Nephron progenitor cell (in vitro differentiated cells): Measurements from ENCODE around the gene BCAP29.

Experiments used
- DNase-seq: peaks from one replicate; pipeline ENCODE4 v3.0.0; 2021
- H3K27ac Mint-ChIP-seq: 2 replicates; pipeline ENCODE4 v1.8.0; 2021; ENCODE audit warnings: mild to moderate bottlenecking, moderate library complexity, mixed read lengths
- H3K27me3 Mint-ChIP-seq: 2 replicates; pipeline ENCODE4 v1.8.0; 2021; ENCODE audit warnings: mild to moderate bottlenecking, low read depth, mixed read lengths; ENCODE audit not compliant: poor library complexity
- H3K36me3 Mint-ChIP-seq: 2 replicates; pipeline ENCODE4 v1.8.0; 2021; ENCODE audit warnings: low read depth, mixed read lengths
- H3K4me1 Mint-ChIP-seq: 2 replicates; pipeline ENCODE4 v1.8.0; 2021; ENCODE audit warnings: mixed read lengths
- H3K4me3 Mint-ChIP-seq: 2 replicates; pipeline ENCODE4 v1.8.0; 2021; ENCODE audit warnings: mild to moderate bottlenecking, moderate library complexity, mixed read lengths
- H3K9me3 Mint-ChIP-seq: 2 replicates; pipeline ENCODE4 v1.8.0; 2021; ENCODE audit warnings: mild to moderate bottlenecking, moderate library complexity, mixed read lengths
- CTCF ChIP-seq: fragments of 200-600 bp; sonication (generic); IDR thresholded peaks from 2 replicates; pipeline ENCODE4 v1.5.0; 2021; ENCODE audit warnings: antibody characterized with exemption

BCAP29 gene

GRCh38 chr7:107667341-107667740 lies 87.3 kb downstream of the BCAP29 start:
- H3K9me3 Mint-ChIP-seq, result no peaks in the 10 kb centered on the region
- no peaks in the 10 kb centered on the region for H3K4me1 Mint-ChIP-seq

GRCh38 chr7:107668296-107668695 lies 88.2 kb downstream of the BCAP29 start:
- Mint-ChIP-seq H3K4me1 (no peaks in the 10 kb centered on the region), H3K9me3 (no peaks in the 10 kb centered on the region), H3K27ac (no peak overlapping the region), H3K4me3 (no peak overlapping the region), H3K27me3 (peaks cover 49% of the 10 kb centered on the region), H3K36me3 (no peaks in the 10 kb centered on the region)
- no peak for TF ChIP-seq CTCF
- no peak for DNase-seq

More at GRCh38 chr7:107667341-107667740, 87.3 kb downstream of the BCAP29 start:
- H3K36me3 Mint-ChIP-seq, result no peaks in the 10 kb centered on the region
- no peak for DNase-seq
- no peak overlapping the region for H3K27ac Mint-ChIP-seq
- peaks cover 59% of the 10 kb centered on the region for H3K27me3 Mint-ChIP-seq
- H3K4me3 Mint-ChIP-seq, result no peak overlapping the region
- TF ChIP-seq CTCF, result no peak
